Measurements from ENCODE around the gene PPP5C.

DNA sequence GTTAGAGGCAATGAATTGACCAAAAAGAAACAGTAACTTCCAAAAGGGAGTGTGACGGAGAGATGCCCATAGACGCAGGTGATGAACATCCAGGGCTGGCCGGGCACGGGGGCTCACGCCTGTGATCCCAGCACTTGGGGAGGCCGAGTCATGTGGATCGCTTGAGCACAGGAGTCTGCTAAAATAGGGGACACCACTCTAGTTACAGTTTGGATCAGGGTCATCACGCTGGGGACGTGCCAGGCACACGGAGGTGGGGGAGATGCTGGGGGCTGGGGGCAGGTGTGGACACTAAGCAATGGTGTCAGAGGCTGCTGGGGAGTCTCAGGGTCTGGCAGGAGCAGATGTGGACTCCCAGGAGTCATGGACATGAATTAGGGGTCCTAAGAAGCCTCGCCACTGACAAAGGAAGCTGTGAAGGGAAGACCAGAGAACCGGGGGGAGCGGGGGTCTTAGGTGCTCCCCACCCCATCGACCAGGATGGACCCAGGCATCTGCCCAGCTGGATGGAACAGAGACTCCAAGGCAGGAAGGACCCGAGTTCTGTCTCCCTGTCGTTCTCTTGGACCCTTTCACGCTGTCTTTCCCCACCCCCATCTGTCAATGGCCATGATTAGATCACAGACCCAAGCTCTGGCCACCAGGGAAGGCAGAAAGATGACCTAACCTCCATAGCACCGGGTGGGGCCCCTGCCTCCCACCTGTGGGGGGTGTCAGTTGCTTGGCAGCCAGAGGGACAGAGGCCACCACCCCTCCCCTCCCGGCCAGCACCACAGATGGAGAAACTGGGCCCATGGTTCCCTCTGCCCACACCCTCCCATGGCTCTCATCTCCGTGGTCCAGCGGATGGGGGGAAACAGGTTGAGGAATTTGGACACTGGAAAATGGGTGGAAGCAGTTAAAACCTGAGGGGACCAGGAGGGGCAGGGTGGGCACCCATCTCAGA is 46.8 kb downstream of the PPP5C start:
- TF ChIP-seq, protein P1, sequence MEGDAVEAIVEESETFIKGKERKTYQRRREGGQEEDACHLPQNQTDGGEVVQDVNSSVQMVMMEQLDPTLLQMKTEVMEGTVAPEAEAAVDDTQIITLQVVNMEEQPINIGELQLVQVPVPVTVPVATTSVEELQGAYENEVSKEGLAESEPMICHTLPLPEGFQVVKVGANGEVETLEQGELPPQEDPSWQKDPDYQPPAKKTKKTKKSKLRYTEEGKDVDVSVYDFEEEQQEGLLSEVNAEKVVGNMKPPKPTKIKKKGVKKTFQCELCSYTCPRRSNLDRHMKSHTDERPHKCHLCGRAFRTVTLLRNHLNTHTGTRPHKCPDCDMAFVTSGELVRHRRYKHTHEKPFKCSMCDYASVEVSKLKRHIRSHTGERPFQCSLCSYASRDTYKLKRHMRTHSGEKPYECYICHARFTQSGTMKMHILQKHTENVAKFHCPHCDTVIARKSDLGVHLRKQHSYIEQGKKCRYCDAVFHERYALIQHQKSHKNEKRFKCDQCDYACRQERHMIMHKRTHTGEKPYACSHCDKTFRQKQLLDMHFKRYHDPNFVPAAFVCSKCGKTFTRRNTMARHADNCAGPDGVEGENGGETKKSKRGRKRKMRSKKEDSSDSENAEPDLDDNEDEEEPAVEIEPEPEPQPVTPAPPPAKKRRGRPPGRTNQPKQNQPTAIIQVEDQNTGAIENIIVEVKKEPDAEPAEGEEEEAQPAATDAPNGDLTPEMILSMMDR (conservative IDR thresholded peaks at IDR 0.05; ENCODE audit: low read length), result no peak
- TF ChIP-seq EZH2phosphoT487 (IDR thresholded peaks at IDR 0.05; ENCODE audit: borderline replicate concordance), result no peak
